OCI-LY7 (cell line): Measurements from ENCODE around the gene BANF2.

ENCODE experiments used
- EZH2phosphoT487 ChIP-seq: fragments of 200-600 bp; sonication (generic); IDR thresholded peaks from 2 replicates; pipeline ENCODE4 v1.6.1; 2018; ENCODE audit warnings: low read depth, borderline replicate concordance, mild to moderate bottlenecking, mixed run types, antibody characterized with exemption, low read length, moderate library complexity, mixed read lengths
- TF ChIP-seq, protein P1 (sequence below): fragments of 200-600 bp; sonication (generic); conservative IDR thresholded peaks from 2 replicates; pipeline ENCODE4 v1.5.1; 2014; ENCODE audit warnings: mild to moderate bottlenecking, antibody characterized with exemption, low read length, moderate library complexity, mixed read lengths

DNA sequence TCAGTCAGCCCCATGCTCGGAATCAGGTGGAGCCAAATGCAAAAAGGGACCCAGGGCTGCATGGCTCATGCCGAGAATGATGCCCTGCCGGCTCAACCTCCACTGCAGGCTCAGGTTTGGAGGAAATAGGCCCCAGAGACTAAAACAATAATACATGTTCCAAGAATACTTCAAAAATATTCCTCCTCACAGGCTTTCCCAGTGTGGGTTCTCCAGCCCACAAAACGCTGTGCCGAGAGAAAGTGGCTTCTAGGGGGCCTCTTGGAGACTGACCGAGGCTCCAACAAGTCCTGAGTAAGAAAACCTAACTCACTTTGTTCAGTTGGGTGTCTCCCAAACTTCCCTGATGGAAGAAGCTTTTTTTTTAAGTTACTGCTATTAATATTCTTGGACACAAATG, 73.9 kb downstream of the BANF2 start:
- TF ChIP-seq, protein P1, sequence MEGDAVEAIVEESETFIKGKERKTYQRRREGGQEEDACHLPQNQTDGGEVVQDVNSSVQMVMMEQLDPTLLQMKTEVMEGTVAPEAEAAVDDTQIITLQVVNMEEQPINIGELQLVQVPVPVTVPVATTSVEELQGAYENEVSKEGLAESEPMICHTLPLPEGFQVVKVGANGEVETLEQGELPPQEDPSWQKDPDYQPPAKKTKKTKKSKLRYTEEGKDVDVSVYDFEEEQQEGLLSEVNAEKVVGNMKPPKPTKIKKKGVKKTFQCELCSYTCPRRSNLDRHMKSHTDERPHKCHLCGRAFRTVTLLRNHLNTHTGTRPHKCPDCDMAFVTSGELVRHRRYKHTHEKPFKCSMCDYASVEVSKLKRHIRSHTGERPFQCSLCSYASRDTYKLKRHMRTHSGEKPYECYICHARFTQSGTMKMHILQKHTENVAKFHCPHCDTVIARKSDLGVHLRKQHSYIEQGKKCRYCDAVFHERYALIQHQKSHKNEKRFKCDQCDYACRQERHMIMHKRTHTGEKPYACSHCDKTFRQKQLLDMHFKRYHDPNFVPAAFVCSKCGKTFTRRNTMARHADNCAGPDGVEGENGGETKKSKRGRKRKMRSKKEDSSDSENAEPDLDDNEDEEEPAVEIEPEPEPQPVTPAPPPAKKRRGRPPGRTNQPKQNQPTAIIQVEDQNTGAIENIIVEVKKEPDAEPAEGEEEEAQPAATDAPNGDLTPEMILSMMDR: no peak
- TF ChIP-seq EZH2phosphoT487: no peak
